ENCODE measurements around the gene DOCK2.

GRCh38 chr5:169867347-169867746, 230.3 kb downstream of the DOCK2 start:
- TF ChIP-seq CTCF (conservative IDR thresholded peaks at IDR 0.05 in 1 of 2, IDR thresholded peaks at IDR 0.05 in 1 of 2; ENCODE audit: low read depth in 1 of 2, low read length in 2 of 2) = no peak
- TF ChIP-seq EZH2 (IDR thresholded peaks at IDR 0.05; ENCODE audit: low read length, missing control alignments) = no peak

Data from fibroblast of lung (primary cell).